HCEC 1CT (cell line): ENCODE data around the gene INTS4.
A peak's percentile ranks its signal among the peaks of the same experiment; 100 is the strongest.
"Not testable (repeated sequence)": the region's sequence is repeated elsewhere in the genome, so short reads cannot be mapped to it uniquely, and the experiment has no call there.

Source experiments
- DNase-seq: peaks from one replicate; pipeline ENCODE4 v3.0.0-alpha.2; 2017

Gene INTS4

DNA sequence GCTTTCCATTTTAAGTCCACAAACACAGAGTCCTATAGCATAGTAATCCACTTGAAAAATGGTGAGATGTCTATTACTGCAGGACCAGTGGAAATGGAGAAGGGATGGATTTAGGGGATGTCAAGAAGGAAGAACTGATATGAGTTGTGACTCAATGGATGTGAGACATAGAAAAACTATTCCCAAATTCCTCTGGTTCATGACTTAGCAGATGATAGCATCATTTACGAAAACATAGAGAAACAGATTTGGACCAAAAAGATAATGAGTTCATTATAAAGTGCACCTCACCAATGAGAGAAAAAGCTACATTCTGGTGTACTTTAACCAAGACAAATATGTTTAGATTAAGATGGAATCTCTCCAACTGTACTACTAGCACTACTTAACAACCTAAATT lies 51.2 kb downstream of the INTS4 start:
- peak; percentile 38 for DNase-seq

DNA sequence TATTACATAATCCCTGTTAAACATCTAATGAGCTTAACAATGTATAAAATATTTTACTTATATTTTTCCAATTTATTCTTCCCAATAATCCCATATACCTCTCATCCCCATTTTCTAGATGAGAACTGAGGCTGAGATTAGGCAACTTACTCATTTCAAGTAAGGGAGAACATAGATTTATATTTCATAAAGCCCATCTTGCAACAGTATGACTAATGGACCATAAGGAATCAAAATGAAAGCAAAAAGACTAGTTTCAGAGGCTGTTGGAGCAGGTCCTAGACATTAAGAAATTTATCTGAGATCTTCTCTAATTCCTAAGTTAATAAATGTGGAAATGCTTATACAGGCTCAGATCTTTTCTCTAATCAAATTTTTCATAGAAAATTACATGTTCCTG lies 52.0 kb downstream of the INTS4 start:
- peak; percentile 9 for DNase-seq

DNA sequence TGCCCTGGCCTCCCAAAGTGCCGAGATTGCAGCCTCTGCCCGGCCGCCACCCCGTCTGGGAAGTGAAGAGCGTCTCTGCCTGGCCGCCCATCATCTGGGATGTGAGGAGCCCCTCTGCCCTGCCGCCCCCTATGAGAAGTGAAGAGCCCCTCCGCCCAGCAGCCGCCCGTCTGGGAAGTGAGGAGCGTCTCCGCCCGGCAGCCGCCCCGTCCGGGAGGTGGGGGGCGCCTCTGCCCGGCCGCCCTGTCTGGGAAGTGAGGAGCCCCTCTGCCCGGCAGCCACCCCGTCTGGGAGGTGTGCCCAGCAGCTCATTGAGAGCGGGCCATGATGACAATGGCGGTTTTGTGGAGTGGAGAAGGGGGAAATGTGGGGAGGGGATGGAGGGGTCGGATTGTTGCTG lies 60.9 kb downstream of the INTS4 start:
- not testable (repeated sequence) for DNase-seq

DNA sequence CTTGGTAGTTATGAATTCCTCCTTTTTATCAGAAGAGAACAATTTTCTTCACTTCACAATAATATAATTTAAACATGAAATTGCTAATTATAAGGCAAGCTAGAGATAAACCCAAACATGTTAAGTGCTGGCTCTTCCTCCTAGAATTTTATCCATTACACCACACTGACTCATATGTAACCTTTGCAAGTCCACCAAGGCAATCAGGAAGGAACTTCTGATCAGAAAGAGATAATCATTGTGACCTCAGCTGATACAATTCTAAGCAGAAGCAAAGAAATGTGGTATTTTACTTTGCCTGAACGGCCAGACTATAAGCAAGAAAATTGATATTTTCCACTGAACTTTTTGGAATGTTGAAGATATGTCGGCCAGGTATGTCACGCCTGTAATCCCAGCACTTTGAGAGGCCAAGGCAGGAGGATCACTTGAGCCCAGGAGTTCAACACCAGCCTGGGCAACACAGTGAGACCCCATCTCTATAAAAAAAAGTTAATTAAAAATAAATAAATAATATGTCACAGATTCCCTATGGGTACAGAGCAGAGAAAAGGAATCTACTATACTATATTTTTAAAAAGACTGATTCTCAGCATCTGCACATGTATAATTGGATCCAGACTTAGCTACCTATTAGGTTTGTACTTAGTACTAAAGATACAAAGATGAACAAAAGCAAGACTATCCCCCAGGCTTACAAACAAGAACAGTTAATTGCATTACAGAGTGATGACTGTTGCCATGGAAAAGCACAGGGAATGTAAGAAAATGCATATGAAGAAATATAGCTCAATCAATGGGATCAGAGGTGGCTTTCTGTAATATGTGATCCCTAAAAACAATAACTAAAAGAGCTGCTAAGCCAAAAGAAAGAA lies 63.9 kb downstream of the INTS4 start:
- DNase-seq: peak; percentile 33

DNA sequence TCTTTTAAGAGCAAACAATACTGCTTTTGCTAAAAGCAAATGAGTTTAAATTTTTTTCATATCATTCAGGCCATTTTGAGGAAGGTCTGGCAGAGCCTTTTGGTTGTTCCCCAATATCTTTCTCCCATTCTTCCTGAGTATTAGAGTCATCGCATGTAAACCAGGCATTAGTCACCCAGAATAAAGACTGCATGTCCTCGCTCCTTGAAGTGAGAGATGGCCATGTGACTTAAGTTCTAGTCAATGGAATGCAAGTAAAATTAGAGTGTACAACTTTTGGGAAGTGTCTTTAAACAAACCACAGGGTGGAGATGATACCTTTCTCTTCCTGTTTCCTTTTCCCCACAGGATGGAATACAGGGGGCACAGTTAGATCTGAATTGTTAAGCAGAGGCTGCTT lies 76.8 kb downstream of the INTS4 start:
- DNase-seq: not testable (repeated sequence)

DNA sequence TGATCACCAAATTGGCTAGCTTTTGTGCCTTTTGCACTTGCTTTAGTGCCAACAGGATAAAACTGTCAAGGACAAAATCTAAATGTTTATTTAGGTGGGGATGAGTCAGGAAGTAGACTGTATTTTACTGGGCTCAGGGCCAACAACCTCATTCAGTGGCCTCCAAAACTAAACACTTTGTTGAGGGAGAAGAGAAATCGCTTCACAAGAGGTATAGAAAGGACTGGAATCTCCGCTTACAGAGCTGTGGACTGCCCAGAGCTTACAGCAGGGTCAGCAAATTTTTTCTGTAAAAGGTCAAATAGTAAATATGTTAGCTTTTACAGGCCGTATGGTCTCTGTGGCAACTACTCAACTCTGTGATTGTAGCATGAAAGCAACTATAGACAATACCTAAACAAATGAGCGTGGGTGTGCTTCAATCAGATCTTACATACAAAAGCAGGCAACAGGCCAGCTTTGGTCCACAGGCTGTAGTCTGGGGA lies 80.1 kb downstream of the INTS4 start:
- peak; percentile 83 for DNase-seq

DNA sequence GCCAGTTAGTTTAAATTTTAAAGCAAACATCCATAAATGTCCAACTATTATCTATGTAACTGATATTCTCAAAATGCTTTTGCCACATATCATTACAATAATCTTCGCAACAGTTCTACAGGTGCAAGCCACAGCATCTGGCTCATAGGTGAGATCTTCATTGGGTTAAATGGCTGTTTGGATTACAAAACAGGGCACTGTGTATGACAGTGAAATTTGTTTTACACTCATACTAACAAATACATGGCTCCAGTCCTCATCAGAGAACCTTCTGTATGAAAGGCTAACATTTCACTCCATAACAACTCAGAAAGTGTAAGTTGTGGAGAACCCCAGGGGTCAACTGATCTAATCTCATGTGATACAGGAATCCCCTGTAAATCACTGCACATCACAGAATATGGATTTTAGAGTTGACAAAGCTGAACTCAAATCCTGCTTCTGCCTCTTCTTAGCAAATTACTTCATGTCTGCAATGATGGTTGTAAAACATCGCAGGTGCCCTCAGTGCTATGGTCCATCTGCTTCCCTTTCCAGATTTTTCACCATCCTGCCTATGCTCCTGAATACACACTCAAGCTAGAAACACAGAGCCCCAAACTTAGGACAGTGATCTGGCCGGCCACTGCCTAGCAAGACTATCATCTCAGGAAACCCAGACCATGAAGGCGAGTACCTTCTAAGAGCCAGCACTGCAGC lies 80.7 kb downstream of the INTS4 start:
- not testable (repeated sequence) for DNase-seq

DNA sequence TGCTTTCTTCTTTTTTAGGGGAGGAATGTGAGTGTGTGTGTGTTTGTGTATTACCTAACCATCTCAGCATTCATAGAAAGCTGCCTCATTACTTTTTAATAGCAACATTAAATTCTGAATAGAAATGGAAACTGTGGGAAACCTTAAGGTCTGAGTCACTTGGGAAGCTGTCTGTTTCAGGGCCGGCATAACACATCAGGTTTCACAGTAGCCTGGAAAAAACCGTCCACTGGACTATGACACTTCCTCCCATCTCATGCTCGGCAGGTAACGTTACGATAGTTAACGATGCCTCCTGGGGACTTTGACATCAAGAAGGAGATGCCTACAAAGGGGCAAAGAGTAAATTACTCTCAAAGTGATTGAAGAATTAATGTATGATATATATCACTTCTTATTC lies 83.6 kb downstream of the INTS4 start:
- DNase-seq: not testable (repeated sequence)

DNA sequence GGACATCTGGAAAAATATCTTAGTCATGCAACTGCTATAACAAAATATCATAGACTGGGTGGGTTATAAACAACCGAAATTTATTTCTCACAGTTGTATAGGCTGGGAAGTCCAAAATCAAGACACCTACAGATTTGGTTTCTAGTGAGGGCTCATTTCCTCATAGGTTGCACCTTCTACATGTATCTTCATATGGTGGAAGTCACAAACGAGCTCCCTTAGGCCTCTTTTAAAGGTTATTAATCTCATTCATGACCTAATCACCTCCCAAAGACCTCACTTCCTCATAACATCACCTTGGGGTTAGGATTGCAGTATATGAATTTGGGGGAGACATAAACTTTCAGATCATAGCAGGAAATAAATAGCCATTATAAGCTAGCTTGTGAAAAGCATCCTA lies 85.2 kb downstream of the INTS4 start:
- DNase-seq: no peak

DNA sequence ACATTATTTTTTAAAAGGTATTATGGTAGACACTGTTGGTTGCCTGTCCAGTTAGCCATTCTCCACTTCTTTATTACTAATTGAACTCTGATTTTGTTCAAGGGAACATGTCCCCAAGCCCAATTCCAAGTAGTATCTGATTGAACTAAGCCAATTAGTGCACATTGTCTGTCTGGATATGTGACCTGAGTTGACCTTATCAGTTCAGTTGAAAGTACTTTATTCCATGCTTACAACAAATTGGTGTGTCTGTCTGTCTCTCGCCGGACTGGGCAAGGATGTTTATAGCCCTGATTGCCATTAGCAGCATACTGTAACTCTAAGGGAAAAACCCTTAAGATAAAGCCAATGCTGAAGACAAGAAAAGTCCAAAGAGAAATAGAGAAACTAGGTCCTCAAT lies 85.6 kb downstream of the INTS4 start:
- DNase-seq: no peak

DNA sequence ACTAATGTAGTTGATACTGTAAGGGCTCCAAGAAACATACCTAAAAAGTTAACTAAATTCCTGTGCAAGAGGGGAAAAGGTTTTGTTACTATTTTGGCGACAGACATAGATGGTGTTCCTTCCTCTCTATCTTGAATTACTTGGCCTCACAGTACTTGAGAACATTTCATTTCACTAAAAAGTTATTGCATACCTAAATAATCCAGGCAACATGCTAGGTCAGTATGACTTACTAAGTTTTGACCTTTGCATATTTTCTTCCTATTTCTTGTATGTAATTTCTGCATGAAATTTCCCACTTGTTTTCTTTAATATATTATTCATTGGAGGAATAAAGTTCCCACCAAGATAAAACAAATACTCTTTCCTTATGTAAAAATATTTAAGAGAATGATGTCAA lies 99.5 kb downstream of the INTS4 start:
- DNase-seq: peak; percentile 23

DNA sequence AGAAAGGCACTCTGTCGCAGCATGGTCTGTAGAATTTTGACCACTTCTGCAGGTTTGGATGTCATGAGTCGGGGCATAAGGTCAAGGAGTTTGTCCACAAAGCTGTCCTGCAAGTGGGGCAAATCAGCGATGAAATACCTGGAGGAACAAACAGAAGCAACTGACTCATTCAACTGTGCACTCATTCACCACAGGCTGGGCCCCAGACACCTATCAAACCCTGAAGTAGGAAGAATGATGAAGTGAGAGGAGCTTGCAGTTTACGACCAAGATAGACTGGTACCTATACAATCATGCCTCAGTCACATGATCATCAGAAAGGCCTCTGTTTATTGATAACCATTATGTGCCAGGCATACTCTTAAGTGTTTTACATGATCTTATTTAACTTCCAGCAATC lies 102.8 kb downstream of the INTS4 start:
- not testable (repeated sequence) for DNase-seq

DNA sequence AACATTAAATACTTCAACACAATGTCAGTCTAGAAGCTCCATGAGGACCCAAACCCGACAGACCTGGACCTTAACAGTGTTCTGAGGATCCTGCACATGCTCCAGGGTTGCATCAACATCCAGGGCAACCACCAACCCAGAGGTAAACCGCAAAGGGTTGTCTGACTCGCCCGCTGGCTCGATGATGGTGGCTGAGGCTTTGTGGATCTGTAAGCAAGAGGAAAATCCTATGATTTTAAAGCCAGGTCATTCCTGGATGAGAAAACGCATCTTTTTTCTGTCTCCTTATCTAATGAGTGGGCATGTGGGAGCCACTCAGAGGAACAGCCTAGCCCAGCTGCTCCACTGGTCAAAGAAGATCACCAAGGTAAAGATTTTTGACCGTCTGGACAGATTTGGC lies 103.2 kb downstream of the INTS4 start:
- DNase-seq: not testable (repeated sequence)

DNA sequence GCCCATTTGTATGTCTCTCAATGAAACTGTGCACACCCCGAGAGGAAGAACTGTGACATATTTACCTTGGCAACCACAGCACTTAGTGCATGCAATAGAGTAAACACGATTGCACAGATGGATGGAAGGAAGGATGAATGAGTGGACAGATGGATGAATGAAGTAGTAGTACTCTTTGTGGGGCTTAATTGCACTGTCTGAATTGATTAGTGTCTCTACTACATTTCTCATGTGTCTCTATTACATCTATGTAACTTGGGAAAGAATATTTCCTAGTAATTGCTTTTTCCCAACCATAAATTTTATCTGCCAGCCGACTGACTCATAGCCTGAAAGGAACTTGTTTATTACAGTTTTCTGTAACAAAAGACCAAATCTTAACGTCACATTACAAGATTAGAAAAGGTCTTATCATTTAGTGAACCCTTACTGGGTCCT lies 103.8 kb downstream of the INTS4 start:
- DNase-seq: peak; percentile 29

DNA sequence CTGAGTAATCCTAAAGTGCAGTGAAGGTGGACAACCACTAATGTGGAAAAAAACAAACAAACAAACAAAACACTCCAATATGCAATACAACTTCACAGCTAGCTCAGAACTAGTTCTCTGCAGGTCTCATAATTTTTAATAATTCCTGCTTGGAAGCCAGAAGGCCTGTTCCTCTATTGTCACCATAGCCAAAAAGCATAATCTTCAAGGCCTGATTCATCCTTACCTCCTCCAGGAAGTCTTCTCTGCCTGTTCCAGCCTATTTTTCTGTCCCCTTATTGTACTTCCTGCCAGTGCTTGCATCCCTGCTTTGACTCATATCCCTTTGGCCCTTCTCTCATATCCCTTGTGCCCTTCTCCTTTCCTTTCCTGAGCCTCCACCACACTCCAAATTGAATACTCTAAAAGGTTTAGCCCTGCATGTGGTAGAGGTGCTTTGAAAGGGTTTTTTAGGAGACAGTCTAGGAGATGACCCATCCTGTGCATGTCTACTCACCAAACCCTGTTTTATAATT lies 104.3 kb downstream of the INTS4 start:
- DNase-seq: not testable (repeated sequence)

DNA sequence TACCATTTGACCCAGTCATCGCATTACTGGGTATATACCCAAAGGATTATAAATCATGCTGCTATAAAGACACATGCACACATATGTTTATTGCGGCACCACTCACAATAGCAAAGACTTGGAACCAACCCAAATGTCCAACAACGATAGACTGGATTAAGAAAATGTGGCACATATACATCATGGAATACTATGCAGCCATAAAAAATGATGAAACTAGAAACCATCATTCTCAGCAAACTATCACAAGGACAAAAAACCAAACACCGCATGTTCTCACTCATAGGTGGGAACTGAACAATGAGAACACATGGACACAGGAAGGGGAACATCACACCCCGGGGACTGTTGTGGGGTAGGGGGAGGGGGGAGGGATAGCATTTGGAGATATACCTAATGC lies 105.4 kb downstream of the INTS4 start:
- not testable (repeated sequence) for DNase-seq

DNA sequence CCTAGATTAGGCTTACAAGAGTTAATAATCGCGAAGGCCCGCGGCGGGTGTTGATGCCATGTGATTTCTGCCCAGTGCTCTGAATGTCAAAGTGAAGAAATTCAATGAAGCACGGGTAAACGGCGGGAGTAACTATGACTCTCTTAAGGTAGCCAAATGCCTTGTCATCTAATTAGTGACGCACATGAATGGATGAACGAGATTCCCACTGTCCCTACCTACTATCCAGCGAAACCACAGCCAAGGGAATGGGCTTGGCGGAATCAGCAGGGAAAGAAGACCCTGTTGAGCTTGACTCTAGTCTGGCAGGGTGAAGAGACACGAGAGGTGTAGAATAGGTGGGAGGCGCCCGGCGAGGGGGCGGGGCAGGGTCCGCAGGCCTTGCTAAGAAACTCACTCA lies 108.1 kb downstream of the INTS4 start:
- no peak for DNase-seq

DNA sequence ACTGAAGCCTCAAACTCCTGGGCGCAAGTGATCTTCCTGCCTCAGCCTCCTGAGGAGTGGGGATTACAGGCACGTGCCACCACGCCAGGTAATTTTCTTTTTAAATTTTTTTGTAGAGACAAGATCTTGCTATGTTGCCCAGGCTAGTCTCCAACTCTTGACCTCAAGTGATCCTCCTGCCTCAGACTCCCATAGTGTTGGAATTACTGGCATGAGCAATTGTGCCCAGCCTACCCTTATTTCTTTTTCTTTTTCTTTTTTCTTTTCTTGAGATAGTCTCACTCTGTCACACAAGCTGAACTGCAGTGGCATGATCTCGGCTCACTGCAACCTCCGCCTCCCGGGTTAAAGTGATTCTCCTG lies 109.7 kb downstream of the INTS4 start:
- DNase-seq: no peak

DNA sequence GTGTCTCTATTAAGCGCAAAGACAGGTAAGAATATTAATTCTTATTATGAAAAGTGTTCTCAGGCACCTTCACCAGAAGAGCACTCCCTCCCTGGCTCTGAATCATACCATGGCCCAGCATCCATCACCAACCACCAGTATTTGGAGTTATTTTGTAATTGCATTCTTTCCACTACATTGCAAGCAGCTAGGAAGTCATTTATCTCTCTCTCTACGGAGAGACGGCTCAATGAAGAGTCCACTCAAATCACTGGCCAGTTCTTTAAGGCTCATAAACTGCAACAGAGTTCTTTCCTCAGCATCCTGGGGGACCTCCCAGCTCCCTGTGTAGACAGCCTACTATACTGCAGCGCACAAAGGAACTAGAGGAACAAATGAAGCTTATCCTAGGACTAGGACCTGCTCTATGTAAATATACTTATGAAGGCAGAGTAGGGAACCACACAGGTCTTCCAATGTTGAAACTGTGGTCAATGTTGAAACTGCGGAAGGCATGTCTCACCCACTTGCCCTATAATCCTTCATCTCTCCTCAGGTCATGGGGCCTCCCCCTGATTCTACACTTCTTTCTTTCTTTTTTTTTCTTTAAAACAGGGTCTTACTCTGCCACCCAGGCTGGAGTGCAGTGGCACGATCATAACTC lies 110.2 kb downstream of the INTS4 start:
- peak; percentile 37 for DNase-seq

DNA sequence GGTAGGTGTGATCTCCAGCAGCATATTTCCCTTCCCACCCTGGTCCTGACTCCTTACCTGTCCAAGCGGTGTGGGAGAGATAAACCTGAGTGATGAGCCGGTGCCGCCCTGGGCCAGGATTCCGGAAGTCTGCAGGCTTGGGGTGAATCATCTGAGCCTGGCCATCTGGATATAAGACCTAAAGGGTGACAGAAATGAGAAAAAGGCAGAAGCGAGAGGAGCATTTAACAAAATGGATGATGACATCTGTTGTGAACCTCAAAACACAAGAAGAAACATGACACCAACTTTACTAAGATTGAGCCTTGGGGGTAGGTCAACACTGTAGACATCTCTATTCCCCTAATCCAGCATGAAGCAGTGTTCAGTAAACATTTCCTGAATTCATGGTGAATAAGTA lies 110.7 kb downstream of the INTS4 start:
- DNase-seq: peak; percentile 2

DNA sequence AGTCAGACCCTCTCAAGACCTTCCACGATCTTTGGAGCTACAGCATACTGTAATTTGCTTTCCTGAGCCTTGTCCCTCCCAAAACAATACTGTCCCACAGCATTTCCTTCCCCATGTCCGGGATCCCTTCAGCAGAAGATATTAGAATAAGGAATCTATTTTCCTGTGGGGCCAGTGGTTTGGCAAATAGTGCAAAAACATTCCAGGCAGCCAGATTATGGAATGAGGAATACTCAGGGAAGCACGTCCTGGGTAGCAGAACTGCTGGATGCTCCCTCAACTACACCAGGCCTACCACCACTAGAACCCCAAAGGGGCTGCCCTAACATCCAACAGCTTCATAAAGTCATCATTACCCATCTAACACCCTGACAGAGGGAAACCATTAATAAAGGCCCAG lies 112.1 kb downstream of the INTS4 start:
- DNase-seq: no peak

DNA sequence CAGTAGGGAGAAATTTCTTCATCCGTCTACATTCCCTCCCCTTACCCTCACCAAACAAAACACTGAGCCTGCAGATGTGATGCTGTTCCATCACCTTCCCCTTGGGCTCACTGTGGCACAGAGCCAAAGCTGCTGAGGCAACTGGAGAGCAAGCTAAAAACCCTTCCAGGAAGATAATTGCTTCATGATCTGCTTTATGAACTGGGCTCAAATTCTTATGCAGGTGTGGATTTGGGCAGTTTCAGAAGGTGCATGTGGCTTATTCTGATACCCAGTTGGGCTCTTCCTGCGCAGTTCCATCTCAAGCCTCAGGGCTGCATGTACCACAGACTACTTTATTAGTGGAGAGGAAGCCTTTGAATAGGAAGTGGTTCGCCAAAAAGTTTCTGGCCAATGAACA lies 115.2 kb downstream of the INTS4 start:
- DNase-seq: no peak

DNA sequence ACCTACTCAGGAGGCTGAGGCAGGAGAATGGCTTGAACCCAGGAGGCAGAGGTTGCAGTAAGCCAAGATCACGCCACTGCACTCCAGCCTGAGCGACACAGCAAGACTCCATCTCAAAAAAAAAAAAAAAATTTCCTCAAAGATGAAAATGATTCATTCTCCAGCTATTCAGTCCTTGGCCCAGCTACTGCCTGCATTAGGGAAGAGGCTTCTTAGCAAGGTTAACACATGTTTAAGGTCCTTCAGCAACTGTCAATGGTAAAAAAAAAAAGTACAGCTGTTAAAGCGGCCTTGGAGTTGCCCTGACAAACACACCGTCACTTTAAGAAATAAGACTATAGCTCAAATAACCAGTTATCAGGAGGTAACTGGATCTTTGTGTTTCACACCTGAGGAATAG lies 116.2 kb downstream of the INTS4 start:
- peak; percentile 90 for DNase-seq
